ENCODE measurements around the gene NFE2L2.
"Not testable (repeated sequence)": the region's sequence is repeated elsewhere in the genome, so short reads cannot be mapped to it uniquely, and the experiment has no call there.

Gene NFE2L2

DNA sequence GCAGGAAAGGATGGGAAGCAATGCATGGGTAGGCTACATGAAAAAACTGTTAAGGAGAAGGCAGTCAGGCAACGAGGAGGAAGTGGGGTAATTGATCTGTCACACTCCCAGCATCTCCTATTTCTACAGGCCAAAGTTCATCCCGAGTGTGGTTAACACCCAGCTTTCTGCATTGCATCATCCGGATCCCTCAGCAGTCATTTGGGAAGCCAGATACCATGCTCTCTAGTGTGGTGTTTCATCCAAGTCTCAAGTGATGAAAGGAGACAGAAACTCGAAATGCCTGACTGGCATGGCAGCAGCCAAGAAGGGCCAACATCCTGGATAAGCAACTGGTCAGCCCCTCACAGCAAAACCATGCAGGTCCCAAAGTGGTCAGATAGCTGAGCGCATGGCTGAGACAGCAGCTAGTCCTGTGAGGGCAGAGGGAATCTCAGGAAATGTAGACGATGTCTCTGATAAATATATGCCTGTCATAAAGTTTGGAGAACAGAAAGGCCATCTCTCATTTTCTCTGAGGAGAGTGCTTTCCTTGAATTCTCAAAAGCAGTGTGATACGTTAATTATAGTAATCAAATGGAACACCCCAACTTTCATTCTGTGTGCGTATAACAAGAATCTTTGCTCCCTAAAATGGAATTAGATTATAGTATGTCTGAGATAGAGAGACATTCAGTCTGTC, 76.8 kb downstream of the NFE2L2 start:
- DNase-seq, result no peak

DNA sequence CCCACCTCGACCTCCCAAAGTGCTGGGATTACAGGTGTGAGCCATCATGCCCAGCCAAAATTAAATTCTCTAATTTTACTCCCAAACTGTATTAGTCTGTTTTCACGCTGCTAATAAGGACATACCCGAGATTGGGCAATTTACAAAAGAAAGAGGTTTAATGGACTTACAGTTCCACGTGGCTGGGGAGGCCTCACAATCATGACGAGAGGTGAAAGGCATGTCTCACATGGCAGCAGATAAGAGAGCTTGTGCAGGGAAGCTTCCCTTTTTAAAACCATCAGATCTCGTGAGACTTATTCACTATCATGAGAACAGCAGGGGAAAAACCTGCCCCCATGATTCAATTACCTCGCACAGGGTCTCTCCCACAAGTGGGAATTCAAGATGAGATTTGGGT, 78.5 kb downstream of the NFE2L2 start:
- DNase-seq, result not testable (repeated sequence)

DNA sequence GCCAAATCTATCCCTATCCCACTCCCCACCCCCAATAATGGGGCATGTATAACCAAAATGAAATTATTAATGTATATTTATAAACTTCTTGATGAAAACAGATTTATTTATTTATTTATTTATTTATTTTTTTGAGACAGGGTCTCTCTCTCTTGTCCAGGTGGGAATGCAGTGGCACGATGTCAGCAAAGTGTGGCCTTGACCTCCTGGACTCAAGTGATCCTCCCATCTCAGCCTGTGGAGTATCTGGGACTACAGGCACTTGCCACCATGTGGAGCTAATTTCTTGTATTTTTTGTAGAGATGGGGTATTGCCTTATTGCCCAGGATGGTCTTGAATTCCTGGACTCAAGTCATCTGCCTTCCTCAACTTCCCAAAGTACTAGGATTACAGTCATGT, 79.9 kb downstream of the NFE2L2 start:
- no peak for DNase-seq

DNA sequence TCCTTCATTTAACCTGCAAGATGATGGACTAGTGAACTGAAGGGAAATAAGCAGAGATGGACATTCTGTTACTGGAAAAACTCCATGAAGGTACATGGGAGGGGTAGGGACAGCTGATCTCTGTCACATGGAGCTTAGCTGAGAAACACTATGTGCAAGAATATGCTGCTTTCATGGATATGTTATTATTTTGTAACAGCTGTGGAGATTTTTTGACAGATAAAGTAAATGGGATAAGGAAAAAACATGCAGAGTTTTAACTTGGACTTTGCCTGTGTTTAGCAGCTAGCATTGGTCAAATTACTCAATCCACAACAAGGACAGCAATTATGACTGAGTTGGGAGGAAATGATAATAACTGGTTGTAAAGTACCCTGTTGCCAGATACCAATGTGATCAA, 80.7 kb downstream of the NFE2L2 start:
- no peak for DNase-seq

Measured in activated CD4-positive, alpha-beta T cell treated with anti-CD3 and anti-CD28 coated beads, Interleukin-2, amount 50 U/mL, for 1 hour (primary cell).